ENCODE results near the gene ANAPC2. TPM values are rescaled to one million over a fixed set of nuclear protein-coding genes. Genes with fewer than 3 reads are reported as not detected.

The ANAPC2 gene
- total RNA-seq, 1 donor from 2014 or later = 58.5 TPM

- H3K27me3 Mint-ChIP-seq (ENCODE audit: low read depth) = peaks cover 3% of the 10 kb centered on the region
- no peak overlapping the region for H3K4me3 Mint-ChIP-seq (ENCODE audit: low read depth)
- H3K9me3 Mint-ChIP-seq = no peaks in the 10 kb centered on the region
- H3K27ac Mint-ChIP-seq = no peak overlapping the region
- intact Hi-C loops (cut with micrococcal nuclease) = no loop called here
- no peaks in the 10 kb centered on the region for H3K36me3 Mint-ChIP-seq (ENCODE audit: low read depth)
- H3K4me1 Mint-ChIP-seq (ENCODE audit: low read depth) = peaks cover 2% of the 10 kb centered on the region
- DNase-seq (ENCODE audit: low spot score) = no peak
These were observed 43.1 kb upstream of the ANAPC2 start for GRCh38 chr9:137231372-137232039.

- Mint-ChIP-seq H3K27me3 (ENCODE audit: low read depth) (peaks cover 3% of the 10 kb centered on the region), H3K27ac (no peak within 1 kb of the TSS), H3K36me3 (ENCODE audit: low read depth) (no peaks in the 10 kb centered on the region), H3K4me1 (ENCODE audit: low read depth) (peaks cover 2% of the 10 kb centered on the region), H3K9me3 (no peaks in the 10 kb centered on the region), H3K4me3 (ENCODE audit: low read depth) (no peak within 1 kb of the TSS)
- no peak for DNase-seq (ENCODE audit: low spot score)
- intact Hi-C loops (cut with micrococcal nuclease) = no loop called here
These were observed 42.5 kb upstream of the ANAPC2 start, which contains the start of gene SLC34A3 for GRCh38 chr9:137230705-137231371. TSS of gene SLC34A3 (plus strand) at chr9:137230901. CDS start at chr9:137231703, 802 bp downstream.

- intact Hi-C loops (cut with micrococcal nuclease) = no loop called here
- Mint-ChIP-seq H3K4me3 (ENCODE audit: low read depth) (no peak overlapping the region), H3K27ac (no peak overlapping the region), H3K4me1 (ENCODE audit: low read depth) (peaks cover 5% of the 10 kb centered on the region), H3K36me3 (ENCODE audit: low read depth) (no peaks in the 10 kb centered on the region), H3K9me3 (no peaks in the 10 kb centered on the region), H3K27me3 (ENCODE audit: low read depth) (peaks cover under 1% of the 10 kb centered on the region)
- DNase-seq (ENCODE audit: low spot score) = no peak
These were observed 41.7 kb upstream of the ANAPC2 start for GRCh38 chr9:137229903-137230704.

- Mint-ChIP-seq H3K4me3 (ENCODE audit: low read depth) (no peak overlapping the region), H3K36me3 (ENCODE audit: low read depth) (no peaks in the 10 kb centered on the region), H3K27ac (no peak overlapping the region), H3K27me3 (ENCODE audit: low read depth) (no peaks in the 10 kb centered on the region), H3K4me1 (ENCODE audit: low read depth) (peaks cover 5% of the 10 kb centered on the region), H3K9me3 (no peaks in the 10 kb centered on the region)
- no peak for DNase-seq (ENCODE audit: low spot score)
- intact Hi-C loops (cut with micrococcal nuclease) = no loop called here
These were observed 40.9 kb upstream of the ANAPC2 start for GRCh38 chr9:137228968-137229896.

- no peak for DNase-seq (ENCODE audit: low spot score)
- H3K4me1 Mint-ChIP-seq (ENCODE audit: low read depth) = peaks cover 5% of the 10 kb centered on the region
- H3K9me3 Mint-ChIP-seq = no peaks in the 10 kb centered on the region
- H3K36me3 Mint-ChIP-seq (ENCODE audit: low read depth) = no peaks in the 10 kb centered on the region
- intact Hi-C loops (cut with micrococcal nuclease) = no loop called here
- H3K4me3 Mint-ChIP-seq (ENCODE audit: low read depth) = no peak overlapping the region
- no peak overlapping the region for H3K27ac Mint-ChIP-seq
- no peaks in the 10 kb centered on the region for H3K27me3 Mint-ChIP-seq (ENCODE audit: low read depth)
These were observed 40.2 kb upstream of the ANAPC2 start for GRCh38 chr9:137228506-137228967.

- no peaks in the 10 kb centered on the region for H3K9me3 Mint-ChIP-seq
- no peaks in the 10 kb centered on the region for H3K36me3 Mint-ChIP-seq (ENCODE audit: low read depth)
- DNase-seq (ENCODE audit: low spot score) = no peak
- intact Hi-C loops (cut with micrococcal nuclease) = loop anchor here (1.0 kb wide), 1 partner anchor 110 kb away; no protein-coding TSS in a partner anchor
- H3K4me3 Mint-ChIP-seq (ENCODE audit: low read depth) = no peak overlapping the region
- no peak overlapping the region for H3K27ac Mint-ChIP-seq
- peaks cover 6% of the 10 kb centered on the region for H3K4me1 Mint-ChIP-seq (ENCODE audit: low read depth)
- H3K27me3 Mint-ChIP-seq (ENCODE audit: low read depth) = no peaks in the 10 kb centered on the region
These were observed 39.6 kb upstream of the ANAPC2 start for GRCh38 chr9:137227853-137228505.

GRCh38 chr9:137227054-137227852 is 38.9 kb upstream of the ANAPC2 start, which contains the start of gene RNF224:
TSS of gene RNF224 (plus strand) at chr9:137227502. CDS start at chr9:137228336, 834 bp downstream.
- peaks cover 7% of the 10 kb centered on the region for H3K4me1 Mint-ChIP-seq (ENCODE audit: low read depth)
- DNase-seq (ENCODE audit: low spot score) = peak; percentile 75
- H3K9me3 Mint-ChIP-seq = no peaks in the 10 kb centered on the region
- H3K36me3 Mint-ChIP-seq (ENCODE audit: low read depth) = no peaks in the 10 kb centered on the region
- no peak within 1 kb of the TSS for H3K27ac Mint-ChIP-seq
- H3K4me3 Mint-ChIP-seq (ENCODE audit: low read depth) = no peak within 1 kb of the TSS
- H3K27me3 Mint-ChIP-seq (ENCODE audit: low read depth) = no peaks in the 10 kb centered on the region
- intact Hi-C loops (cut with micrococcal nuclease) = loop anchor here (1.0 kb wide), 1 partner anchor 109 kb away; no protein-coding TSS in a partner anchor

GRCh38 chr9:137226338-137227053 is 38.1 kb upstream of the ANAPC2 start:
- Mint-ChIP-seq H3K4me1 (ENCODE audit: low read depth) (peaks cover 7% of the 10 kb centered on the region), H3K27ac (no peak overlapping the region), H3K27me3 (ENCODE audit: low read depth) (no peaks in the 10 kb centered on the region), H3K4me3 (ENCODE audit: low read depth) (no peak overlapping the region), H3K9me3 (no peaks in the 10 kb centered on the region), H3K36me3 (ENCODE audit: low read depth) (no peaks in the 10 kb centered on the region)
- intact Hi-C loops (cut with micrococcal nuclease) = loop anchor here (1.0 kb wide), 1 partner anchor 108 kb away; no protein-coding TSS in a partner anchor
- DNase-seq (ENCODE audit: low spot score) = no peak

- intact Hi-C loops (cut with micrococcal nuclease) = no loop called here
These were observed 37.5 kb upstream of the ANAPC2 start for GRCh38 chr9:137225699-137226331.

GRCh38 chr9:137224830-137225694 is 36.7 kb upstream of the ANAPC2 start, which contains the start of gene CYSRT1:
TSS of gene CYSRT1 (plus strand) at chr9:137225174. CDS start at chr9:137225622, 448 bp downstream.
- Mint-ChIP-seq H3K4me1 (ENCODE audit: low read depth) (peaks cover 7% of the 10 kb centered on the region), H3K27ac (peak within 1 kb of the TSS; percentile 73), H3K27me3 (ENCODE audit: low read depth) (no peaks in the 10 kb centered on the region), H3K9me3 (no peaks in the 10 kb centered on the region), H3K36me3 (ENCODE audit: low read depth) (no peaks in the 10 kb centered on the region), H3K4me3 (ENCODE audit: low read depth) (peak within 1 kb of the TSS; percentile 72)
- intact Hi-C loops (cut with micrococcal nuclease) = no loop called here
- DNase-seq (ENCODE audit: low spot score) = no peak

More at GRCh38 chr9:137225699-137226331, 37.5 kb upstream of the ANAPC2 start:
- Mint-ChIP-seq H3K9me3 (no peaks in the 10 kb centered on the region), H3K27ac (no peak overlapping the region), H3K4me1 (ENCODE audit: low read depth) (peaks cover 7% of the 10 kb centered on the region), H3K36me3 (ENCODE audit: low read depth) (no peaks in the 10 kb centered on the region), H3K27me3 (ENCODE audit: low read depth) (no peaks in the 10 kb centered on the region), H3K4me3 (ENCODE audit: low read depth) (no peak overlapping the region)
- no peak for DNase-seq (ENCODE audit: low spot score)
